Fibroblast of peridontal ligament (primary cell): ENCODE data around the gene NOS1AP.
A peak's percentile ranks its signal among the peaks of the same experiment; 100 is the strongest.

Source experiments
- DNase-seq: peaks from one replicate; pipeline ENCODE4 v3.0.0-alpha.2; 2010; ENCODE audit errors: extremely low read depth

NOS1AP gene

GRCh38 chr1:162218546-162218945 is 149.1 kb downstream of the NOS1AP start:
- DNase-seq, result no peak

GRCh38 chr1:162218975-162219374 is 149.5 kb downstream of the NOS1AP start:
- DNase-seq, result no peak

DNA sequence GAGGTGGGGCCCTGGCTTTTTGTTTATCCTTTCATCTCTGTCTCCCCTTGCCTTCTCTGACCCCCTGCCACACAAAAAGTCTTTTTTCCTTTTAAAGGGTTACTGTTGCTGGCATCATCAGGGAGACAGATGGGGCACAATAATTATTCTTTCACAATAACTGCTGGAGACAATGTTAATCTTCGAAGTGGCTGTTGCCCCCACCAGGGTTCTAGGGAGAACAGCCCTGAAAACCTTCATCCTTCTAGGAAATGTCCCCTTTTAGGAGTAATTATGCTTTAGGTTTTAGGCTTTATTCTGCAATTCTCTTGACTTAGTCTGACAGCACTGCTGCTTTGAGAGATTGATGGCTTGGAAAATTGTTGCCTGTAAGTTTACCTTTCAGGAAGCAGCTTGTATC is 150.0 kb downstream of the NOS1AP start:
- no peak for DNase-seq

GRCh38 chr1:162220009-162220539 is 150.6 kb downstream of the NOS1AP start:
- no peak for DNase-seq

GRCh38 chr1:162222014-162222413 is 152.5 kb downstream of the NOS1AP start:
- DNase-seq, result no peak

DNA sequence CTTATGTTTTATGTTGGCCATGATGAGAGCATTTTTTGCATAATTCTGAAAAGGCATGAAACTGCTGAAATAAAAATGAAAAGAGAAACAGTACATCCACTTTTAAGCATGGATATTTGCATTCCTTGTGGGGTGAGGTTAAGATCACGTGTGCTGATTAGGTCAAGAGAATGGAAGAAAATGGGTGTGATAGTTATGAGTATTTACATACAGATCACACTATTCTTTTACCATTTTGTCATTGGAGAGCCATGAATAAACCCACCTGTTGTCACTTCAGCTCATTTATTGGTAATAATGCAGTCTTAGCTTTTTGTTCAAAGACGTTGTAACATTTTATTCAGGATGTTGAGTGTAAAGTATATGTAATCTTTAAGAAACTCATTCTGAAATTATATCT is 153.2 kb downstream of the NOS1AP start:
- no peak for DNase-seq

- DNase-seq, result no peak
Observed at GRCh38 chr1:162223488-162223887, 154.0 kb downstream of the NOS1AP start.

DNA sequence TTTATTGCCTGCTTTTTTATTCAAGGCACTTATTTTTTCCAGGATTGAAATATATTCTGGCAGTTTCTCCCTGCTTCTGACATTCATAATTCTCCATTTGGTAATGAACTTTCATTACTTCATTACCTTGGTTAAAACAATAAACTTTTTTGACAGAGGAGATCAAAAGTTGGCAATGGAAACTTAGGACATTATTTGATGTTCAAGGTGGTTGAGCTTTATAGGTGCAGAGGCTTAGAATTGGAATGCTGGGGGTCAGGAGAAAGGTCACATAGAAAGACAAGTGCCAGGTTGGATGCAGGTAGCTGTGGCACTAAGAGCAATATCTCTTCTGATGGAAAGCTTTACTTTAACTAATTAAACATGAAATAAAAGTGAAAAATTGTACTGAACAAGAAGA is 154.8 kb downstream of the NOS1AP start:
- no peak for DNase-seq

DNA sequence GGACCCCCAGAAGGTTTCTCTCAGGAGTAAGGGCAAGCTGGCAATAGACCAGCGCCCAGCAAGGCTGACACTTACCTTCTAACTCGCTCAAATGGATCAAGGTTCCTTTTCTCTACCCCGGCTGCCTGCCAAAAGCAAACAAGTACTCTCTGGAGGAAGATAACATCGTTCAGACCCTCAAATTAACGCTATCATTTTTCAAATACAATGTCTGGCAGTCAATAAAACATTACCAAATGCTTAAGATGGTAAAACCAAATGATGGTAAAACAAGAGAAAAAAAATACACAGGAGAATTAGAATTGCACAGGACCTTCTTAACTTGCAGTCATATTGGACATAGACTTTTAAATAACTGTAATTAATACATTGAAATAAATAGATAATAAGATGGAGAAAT is 159.1 kb downstream of the NOS1AP start:
- no peak for DNase-seq

DNA sequence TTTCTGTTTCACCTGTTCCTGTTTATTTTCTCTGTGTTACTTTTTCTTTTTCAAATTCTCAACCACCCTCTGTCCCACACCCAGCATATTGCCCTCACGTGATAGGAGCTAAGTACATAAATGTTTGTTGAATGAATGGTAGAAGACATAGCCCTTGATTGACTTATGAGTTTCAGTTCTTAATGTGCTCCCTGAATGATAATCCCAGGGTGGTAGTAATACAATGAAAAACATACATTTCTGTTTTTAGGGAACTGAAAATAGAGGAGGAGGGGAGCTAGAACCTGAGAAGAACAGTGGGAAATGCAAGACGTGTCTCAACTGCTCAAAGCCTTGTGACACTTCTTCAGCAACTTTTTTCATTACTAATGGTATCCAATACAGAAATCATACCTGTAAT is 160.1 kb downstream of the NOS1AP start:
- no peak for DNase-seq

- no peak for DNase-seq
Observed at GRCh38 chr1:162230096-162230495, 160.6 kb downstream of the NOS1AP start.

DNA sequence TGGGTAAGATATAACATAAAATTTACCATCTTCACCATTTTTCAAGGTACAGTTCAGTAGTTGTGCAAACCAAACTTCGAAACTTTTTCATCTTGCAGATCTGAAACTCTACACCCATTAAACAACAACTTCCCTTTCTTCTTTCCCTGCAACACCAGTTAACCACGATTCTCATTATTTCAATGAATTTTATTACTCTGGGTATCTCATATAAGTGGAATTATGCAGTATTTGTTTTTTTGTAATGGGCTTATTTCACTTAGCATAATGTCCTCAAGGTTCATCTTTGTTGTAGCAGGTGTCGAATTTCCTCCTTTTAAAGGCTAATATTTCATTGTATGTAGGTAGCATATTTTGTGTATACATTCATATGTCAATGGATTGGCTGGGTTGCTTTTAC is 161.0 kb downstream of the NOS1AP start:
- no peak for DNase-seq

DNA sequence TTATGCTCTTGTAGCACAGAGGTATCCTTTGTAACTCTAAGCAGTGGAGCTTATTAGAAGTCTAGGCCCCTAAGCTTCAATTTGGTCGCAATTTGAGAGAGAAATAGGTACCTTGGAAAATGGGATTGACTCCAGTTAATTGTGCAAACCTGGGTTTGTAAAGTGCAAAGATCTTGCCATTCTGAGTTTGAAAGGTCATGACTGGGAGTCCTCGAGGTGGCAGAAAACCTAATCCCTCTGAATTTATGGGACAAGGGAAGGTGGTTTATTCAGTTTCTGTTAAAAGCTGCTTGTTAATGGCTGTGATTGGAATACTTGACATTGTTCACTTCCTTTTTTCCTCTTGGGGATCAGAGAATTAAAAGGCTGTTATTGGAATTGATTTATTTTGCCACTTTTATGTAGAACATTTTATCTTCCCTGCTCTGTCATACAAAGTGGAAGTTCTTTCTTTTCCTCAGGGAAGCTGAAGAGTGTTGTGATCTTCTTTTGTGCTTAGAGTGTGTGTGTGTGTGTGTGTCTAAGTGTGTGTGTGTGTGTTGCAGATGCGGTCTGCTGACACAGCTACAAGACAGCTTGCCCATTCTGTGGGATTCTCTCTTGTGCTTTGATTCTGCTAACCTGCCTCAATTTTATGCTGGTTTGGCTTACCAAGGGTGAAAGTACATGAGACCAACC is 162.7 kb downstream of the NOS1AP start:
- DNase-seq, result no peak

DNA sequence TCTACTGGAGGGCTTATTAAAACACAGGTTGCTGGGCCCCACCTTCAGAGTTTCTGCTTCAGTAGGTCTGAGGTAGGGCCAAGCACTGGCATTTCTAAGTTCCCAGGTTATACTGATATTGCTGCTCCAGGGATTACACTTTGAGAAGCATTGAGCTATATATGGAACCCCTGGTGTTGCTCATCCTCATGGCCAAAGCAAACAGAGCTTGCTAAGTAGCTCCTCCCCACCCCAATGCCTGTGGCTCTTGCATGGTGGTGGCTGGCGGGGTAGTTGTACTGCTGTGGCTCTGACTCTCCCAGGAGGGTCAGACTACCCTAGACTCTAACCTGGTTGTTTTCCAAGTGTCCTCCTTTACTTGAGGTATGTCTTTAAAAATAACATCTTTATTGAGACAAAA is 163.6 kb downstream of the NOS1AP start:
- no peak for DNase-seq

DNA sequence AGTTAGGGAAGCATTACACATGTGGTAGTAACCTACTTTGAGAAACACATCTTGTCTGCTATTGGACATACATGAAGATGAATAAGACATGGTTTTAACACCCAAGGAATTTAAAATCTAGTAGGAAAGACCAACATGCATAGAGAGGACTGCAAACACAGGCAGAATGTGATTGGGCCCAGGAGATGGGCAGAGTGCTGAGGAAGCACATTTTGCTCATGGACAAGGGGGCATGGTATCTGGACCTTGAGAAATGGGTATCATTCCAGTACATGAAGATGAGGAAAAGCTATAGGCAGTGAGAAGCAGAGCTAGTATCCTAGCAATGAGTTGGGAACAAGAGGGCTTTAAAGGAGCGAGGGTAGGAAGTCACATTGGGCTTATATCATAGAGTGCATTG is 164.4 kb downstream of the NOS1AP start:
- DNase-seq, result no peak

DNA sequence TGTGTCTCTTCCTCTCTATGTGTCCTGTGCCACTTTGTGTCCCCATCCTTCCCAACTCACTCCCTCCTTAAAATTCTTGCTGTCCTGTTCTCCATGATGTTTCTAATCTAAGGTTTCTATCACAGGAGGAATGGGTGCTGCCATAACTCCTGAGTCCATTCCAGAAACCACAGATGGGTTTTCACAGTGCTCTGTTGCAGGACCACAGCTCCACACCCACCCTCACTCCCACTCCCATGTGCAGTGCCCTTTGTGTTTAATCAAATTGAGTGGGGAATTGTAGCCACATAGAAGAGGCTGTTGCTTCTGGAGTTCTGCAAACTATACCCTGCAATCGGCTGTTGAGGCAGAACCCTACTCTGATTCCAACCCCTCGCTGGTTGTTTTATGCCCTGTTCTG is 165.1 kb downstream of the NOS1AP start:
- no peak for DNase-seq

DNA sequence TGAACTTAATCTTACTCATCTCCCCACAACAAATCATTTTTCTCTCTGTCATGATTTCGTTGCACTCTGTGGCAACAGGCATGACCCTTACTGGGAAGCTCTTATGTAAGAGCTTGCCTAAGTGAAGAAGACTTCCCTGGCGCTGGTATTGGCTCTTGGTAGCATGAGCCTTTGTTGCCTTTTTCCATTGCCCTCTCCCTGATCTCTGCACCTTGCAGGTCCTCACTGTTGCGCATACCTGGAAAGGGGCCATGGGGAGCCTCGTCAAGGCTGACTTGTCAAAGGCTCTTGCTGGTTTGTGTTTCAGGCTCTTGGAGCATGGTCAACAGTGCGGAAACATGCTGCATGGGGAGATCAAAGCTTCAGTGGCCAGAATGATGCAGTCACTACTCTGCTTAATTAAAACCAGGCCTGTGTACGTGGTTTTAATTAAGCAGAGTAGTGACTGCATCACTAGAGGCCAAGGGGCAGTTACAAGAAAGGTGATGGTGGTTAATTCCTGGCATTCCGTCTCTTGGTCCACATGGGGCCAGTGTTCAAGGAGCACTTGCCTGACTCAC is 165.8 kb downstream of the NOS1AP start:
- peak; percentile 19 for DNase-seq

DNA sequence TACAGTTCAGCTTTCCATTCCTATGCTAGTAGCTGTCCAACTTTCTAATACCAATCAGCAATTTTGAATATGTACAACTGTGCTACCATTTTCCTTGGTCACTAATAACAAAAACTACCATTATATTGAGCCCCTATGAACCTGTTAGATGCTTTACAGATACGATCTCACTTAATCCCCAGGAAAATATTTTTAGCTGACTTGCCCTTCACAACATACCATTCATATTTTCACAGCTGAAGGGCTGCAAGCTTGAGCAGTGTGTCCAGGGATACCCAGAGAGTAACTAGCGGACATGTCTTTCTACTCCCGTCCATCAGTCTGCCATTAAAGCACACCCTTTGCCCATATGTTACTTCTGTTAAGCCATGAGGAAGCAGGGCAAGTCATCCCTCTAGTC is 166.7 kb downstream of the NOS1AP start:
- DNase-seq, result no peak

DNA sequence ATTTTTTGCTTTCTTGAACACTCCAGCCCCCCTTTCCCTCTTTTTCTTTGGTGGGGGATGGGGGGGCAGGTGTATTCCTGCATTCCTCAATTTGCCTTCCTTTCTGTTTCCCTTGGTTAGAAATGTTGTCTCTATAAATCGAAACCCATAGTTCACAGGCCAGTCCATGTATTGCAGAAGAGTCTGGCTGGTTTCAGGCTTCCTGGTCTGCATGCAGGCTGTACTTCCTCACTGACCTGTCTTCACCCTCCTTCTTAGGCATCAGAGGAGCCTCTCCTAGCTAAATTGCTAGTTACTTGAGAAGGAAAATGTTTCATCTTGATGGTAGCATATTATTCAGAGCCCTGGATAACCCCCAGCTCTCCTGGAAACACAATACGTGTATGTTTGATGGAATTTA is 167.1 kb downstream of the NOS1AP start:
- DNase-seq, result no peak

DNA sequence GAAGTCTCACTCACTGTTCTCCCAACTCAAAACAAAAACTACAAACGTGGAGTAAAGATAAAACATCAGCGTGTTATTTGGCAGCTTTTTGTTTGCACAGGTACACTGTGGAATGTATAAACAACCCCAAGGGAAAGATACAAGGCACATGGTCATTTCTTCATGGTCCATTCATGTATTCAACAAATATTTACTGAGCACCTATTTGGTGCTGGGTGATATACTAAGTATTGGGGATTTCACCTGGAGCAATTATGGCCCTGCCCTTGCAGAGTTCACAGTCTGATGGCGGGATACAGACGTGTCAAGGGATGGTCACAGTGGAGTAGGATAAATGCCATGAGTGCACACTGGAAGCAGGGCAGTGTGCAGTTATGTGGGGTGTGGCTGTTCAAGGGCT is 171.1 kb downstream of the NOS1AP start:
- no peak for DNase-seq

GRCh38 chr1:162242804-162243203 is 173.3 kb downstream of the NOS1AP start:
- no peak for DNase-seq

DNA sequence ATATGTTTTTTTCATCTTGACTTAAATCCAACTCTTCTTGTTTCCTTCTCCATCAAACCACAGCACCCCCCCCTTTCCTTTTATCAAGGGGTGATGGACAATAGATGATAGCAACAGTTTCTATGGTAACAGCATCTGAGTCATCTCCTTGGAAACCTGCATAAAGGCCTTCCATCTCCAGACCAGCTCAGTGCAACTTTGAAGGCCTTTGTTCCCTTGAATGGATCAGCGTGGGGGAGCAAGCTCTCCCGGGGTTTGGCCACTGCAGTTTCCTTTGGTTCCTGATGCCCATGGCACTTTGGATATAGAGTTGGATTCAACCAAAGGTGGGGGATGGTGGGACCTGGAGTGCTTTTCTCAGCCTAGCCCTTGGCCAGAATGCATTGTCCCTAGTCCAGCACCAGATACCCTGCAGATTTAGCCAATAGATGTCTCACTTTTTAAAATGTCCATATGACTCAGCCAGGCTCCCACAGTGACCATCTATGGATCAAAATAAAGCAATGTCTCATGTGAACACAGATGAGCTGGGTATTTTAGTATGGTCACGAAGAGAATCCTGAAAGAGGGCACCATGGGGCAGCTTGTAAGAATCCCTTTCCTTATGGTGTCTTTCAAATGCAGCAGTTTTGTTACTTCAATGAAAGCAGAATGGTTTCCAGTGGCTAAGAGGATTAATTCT is 179.5 kb downstream of the NOS1AP start:
- no peak for DNase-seq
